H1 (cell line): ENCODE data around the gene AHRR. TPM values are rescaled to one million over a fixed set of nuclear protein-coding genes. Genes with fewer than 3 reads are reported as not detected.
A peak's percentile ranks its signal among the peaks of the same experiment; 100 is the strongest.

ENCODE experiments used
- CTCF ChIA-PET: fragments of 300-600 bp; sonication (Branson Sonifier 250); formaldehyde crosslinking; loops from one replicate; lab custom pipeline; 2021; ENCODE audit not compliant: partially characterized antibody; lab: Charles Lee
- POLR2A ChIA-PET: fragments of 300-600 bp; sonication (Branson Sonifier 250); formaldehyde crosslinking; loops from one replicate; lab custom pipeline; 2021; ENCODE audit warnings: inconsistent platforms; ENCODE audit not compliant: partially characterized antibody; lab: Charles Lee
- DNase-seq, 2 experiments: peaks; one replicate each; pipeline versions ENCODE4 v3.0.0 to v3.0.0-alpha.2; 2010 to 2022; ENCODE audit warnings: low spot score in 2 of 2, low read depth in 1 of 2, mixed read lengths in 1 of 2
- FAIRE-seq: peaks from 2 replicates; lab custom pipeline; 2011; peaks lifted over from hg19 to GRCh38; lab: Jason Lieb, UNC
- H2AFZ ChIP-seq: 2 replicates; pipeline ENCODE4 v1.8.1; 2012; ENCODE audit warnings: low read length, inconsistent platforms
- H2AK5ac ChIP-seq: 2 replicates; pipeline ENCODE4 v1.6.1; 2013; ENCODE audit warnings: low read depth, low read length
- H2BK120ac ChIP-seq: replicated peaks from 2 replicates; pipeline ENCODE3; 2013; ENCODE audit warnings: low read depth, low read length, inconsistent platforms
- H2BK12ac ChIP-seq: 2 replicates; pipeline ENCODE4 v1.6.1; 2013; ENCODE audit warnings: low read depth, low read length
- H2BK15ac ChIP-seq: 2 replicates; pipeline ENCODE4 v1.6.1; 2013; ENCODE audit warnings: low read length
- H2BK20ac ChIP-seq: 2 replicates; pipeline ENCODE4 v1.6.1; 2013; ENCODE audit warnings: low read length
- H2BK5ac ChIP-seq: 2 replicates; pipeline ENCODE4 v1.6.1; 2013; ENCODE audit warnings: low read depth, low read length
- H3K14ac ChIP-seq: 2 replicates; pipeline ENCODE4 v1.6.1; 2013; ENCODE audit warnings: inconsistent platforms; ENCODE audit not compliant: insufficient read length
- H3K18ac ChIP-seq: 2 replicates; pipeline ENCODE4 v1.6.1; 2013; ENCODE audit warnings: low read length; ENCODE audit errors: extremely low read depth
- H3K23ac ChIP-seq: 2 replicates; pipeline ENCODE4 v1.6.1; 2013; ENCODE audit warnings: inconsistent platforms; ENCODE audit not compliant: insufficient read length
- H3K23me2 ChIP-seq: 2 replicates; pipeline ENCODE4 v1.6.1; 2013; ENCODE audit warnings: low read depth, low read length
- H3K27ac ChIP-seq: 2 replicates; pipeline ENCODE4 v1.6.1; 2011; ENCODE audit warnings: low read depth, low read length, inconsistent platforms
- H3K27me3 ChIP-seq, 4 experiments: replicated peaks in 1 of 4; 1 replicate in 1 of 4; 2 replicates in 3 of 4; pipeline versions ENCODE4 v1.6.1 to v1.8.1; 2011 to 2013; ENCODE audit warnings: low read length in 3 of 4, mild to moderate bottlenecking in 3 of 4, inconsistent platforms in 2 of 4, mixed read lengths in 2 of 4, moderate library complexity in 1 of 4; ENCODE audit not compliant: control insufficient read depth in 3 of 4, insufficient read depth in 3 of 4; ENCODE audit errors: extremely low read depth in 1 of 4
- H3K36me3 ChIP-seq, 4 experiments: 2 replicates each; pipeline versions ENCODE4 v1.6.1 to v1.8.1; 2011 to 2013; ENCODE audit warnings: mild to moderate bottlenecking in 4 of 4, low read length in 3 of 4, moderate library complexity in 2 of 4, control low read depth in 1 of 4, inconsistent platforms in 1 of 4; ENCODE audit not compliant: insufficient read depth in 4 of 4, control insufficient read depth in 2 of 4
- H3K4ac ChIP-seq: replicated peaks from 2 replicates; pipeline ENCODE3; 2013; ENCODE audit warnings: low read length, low read depth, mixed read lengths, inconsistent platforms; ENCODE audit not compliant: insufficient read length
- H3K4me1 ChIP-seq, 4 experiments: replicated peaks in 1 of 4; 1 replicate in 1 of 4; 2 replicates in 3 of 4; pipeline versions ENCODE4 v1.6.1 to v1.8.1; 2011 to 2013; ENCODE audit warnings: low read length in 3 of 4, inconsistent platforms in 2 of 4, mixed read lengths in 1 of 4; ENCODE audit not compliant: insufficient read depth in 4 of 4, control insufficient read depth in 3 of 4
- H3K4me2 ChIP-seq, 2 experiments: 2 replicates each; pipeline versions ENCODE4 v1.6.1 to v1.8.1; 2011 to 2013; ENCODE audit warnings: low read depth in 2 of 2, low read length in 2 of 2, control low read depth in 1 of 2, inconsistent platforms in 1 of 2, mild to moderate bottlenecking in 1 of 2; ENCODE audit not compliant: insufficient read depth in 1 of 2
- H3K4me3 ChIP-seq, 4 experiments: fragments of 200-600, 300-600 bp in 1 of 4; sonication (generic), shearing (Covaris generic), sonication (Bioruptor Twin) in 1 of 4; 2 replicates each; pipeline versions ENCODE4 v1.5.1 to v1.8.1; 2011 to 2016; ENCODE audit warnings: low read length in 4 of 4, low read depth in 3 of 4, control low read depth in 2 of 4, inconsistent platforms in 2 of 4, mild to moderate bottlenecking in 2 of 4, mixed read lengths in 1 of 4, moderate library complexity in 1 of 4; ENCODE audit not compliant: insufficient read depth in 2 of 4; ENCODE audit errors: extremely low read depth in 1 of 4
- H3K56ac ChIP-seq: replicated peaks from 2 replicates; pipeline ENCODE3; 2013; ENCODE audit warnings: low read depth, mild to moderate bottlenecking, mixed read lengths, low read length, inconsistent platforms; ENCODE audit not compliant: insufficient read length
- H3K79me1 ChIP-seq: 2 replicates; pipeline ENCODE4 v1.6.1; 2013; ENCODE audit warnings: low read depth, low read length, control low read depth
- H3K79me2 ChIP-seq, 2 experiments: 2 replicates each; pipeline versions ENCODE4 v1.6.1 to v1.8.1; 2012 to 2013; ENCODE audit warnings: low read length in 2 of 2, mild to moderate bottlenecking in 2 of 2, inconsistent platforms in 1 of 2; ENCODE audit not compliant: insufficient read depth in 2 of 2, control insufficient read depth in 1 of 2
- H3K9ac ChIP-seq, 4 experiments: replicated peaks in 1 of 4; 1 replicate in 1 of 4; 2 replicates in 3 of 4; pipeline versions ENCODE4 v1.6.1 to v1.8.1; 2011 to 2013; ENCODE audit warnings: low read depth in 3 of 4, low read length in 3 of 4, control low read depth in 2 of 4, mild to moderate bottlenecking in 2 of 4, moderate library complexity in 2 of 4, inconsistent platforms in 1 of 4; ENCODE audit errors: extremely low read depth in 1 of 4
- H3K9me3 ChIP-seq, 2 experiments: 2 replicates each; pipeline versions ENCODE4 v1.6.1 to v1.8.1; 2012 to 2013; ENCODE audit warnings: mild to moderate bottlenecking in 2 of 2, moderate library complexity in 2 of 2, control low read depth in 1 of 2, inconsistent platforms in 1 of 2, low read depth in 1 of 2, low read length in 1 of 2, mixed read lengths in 1 of 2; ENCODE audit not compliant: insufficient read depth in 2 of 2
- H4K20me1 ChIP-seq, 2 experiments: replicated peaks in 1 of 2; 2 replicates each; pipeline versions ENCODE3 to v1.8.1; 2011 to 2013; ENCODE audit warnings: inconsistent platforms in 2 of 2, low read length in 2 of 2, mild to moderate bottlenecking in 1 of 2; ENCODE audit not compliant: insufficient read depth in 2 of 2, control insufficient read depth in 1 of 2
- H4K5ac ChIP-seq: 2 replicates; pipeline ENCODE4 v1.6.1; 2013; ENCODE audit warnings: low read length, low read depth, mixed read lengths, inconsistent platforms; ENCODE audit not compliant: insufficient read length
- H4K8ac ChIP-seq: 2 replicates; pipeline ENCODE4 v1.8.0; 2013; ENCODE audit warnings: mild to moderate bottlenecking, moderate library complexity, low read length, inconsistent platforms; ENCODE audit not compliant: insufficient read depth; ENCODE audit errors: extremely low read depth
- H4K91ac ChIP-seq: replicated peaks from 2 replicates; pipeline ENCODE3; 2013; ENCODE audit warnings: low read length, mixed read lengths, inconsistent platforms; ENCODE audit not compliant: insufficient read length
- ASH2L ChIP-seq: fragments of 200-600, 300-600 bp; sonication (generic); IDR thresholded peaks from one replicate; pipeline ENCODE4 v1.7.1; 2017; ENCODE audit warnings: low read length
- WGBS, 2 experiments: shearing (Covaris generic) in 1 of 2; methylation state at CpG; one replicate each; pipeline versions ENCODE4 v1.1.6 to v1.1.7; 2013 to 2015; ENCODE audit warnings: low lambda C conversion rate in 2 of 2, mixed read lengths in 2 of 2, inconsistent platforms in 1 of 2, low coverage in 1 of 2, missing lambda C conversion rate in 1 of 2; ENCODE audit not compliant: insufficient replicate concordance in 2 of 2, insufficient coverage in 1 of 2, insufficient read length in 1 of 2; ENCODE audit errors: extremely low coverage in 1 of 2, missing lambda C conversion rate in 1 of 2; 5-methylcytosine and 5-hydroxymethylcytosine counted together
- polyA plus RNA-seq, 7 experiments: library from polyadenylated mRNA; depleted of rRNA in 3 of 7; stranded (reverse) in 5 of 7; unstranded in 2 of 7; fragments of >200 nt in 5 of 7; fragments of 200-250 nt in 2 of 7; gene quantifications; 1 replicate in 5 of 7; 2 replicates in 1 of 7; 4 replicates in 1 of 7; pipeline versions ENCODE4 v1.2.1 to v1.2.3, GENCODE V29; 2011 to 2013; ENCODE audit warnings: missing spikeins in 2 of 7, mixed read lengths in 2 of 7
- total RNA-seq: library from RNA; stranded (reverse); fragmentation: NEBNext Ultra II Directional; extraction: Animal tissue kit (Norgen Biotek cat#: 25700); gene quantifications from 2 replicates; pipeline ENCODE4 v1.2.1, GENCODE V29; 2021

The AHRR gene
- total and polyA plus RNA-seq, 2 of the 8 experiments (the other 6 are each of a cell fraction or from before 2014, with no cell fraction given): 0.41 to 0.80 TPM

- no peak for TF ChIP-seq ASH2L
- Histone ChIP-seq H2BK120ac (no peak overlapping the region), H3K27ac (no peak overlapping the region), H3K56ac (no peak overlapping the region), H3K79me1 (no peaks in the 10 kb centered on the region), H3K4me1 (peaks cover 0 to 19% (median 3%) of the 10 kb centered on the region in 4 experiments; a peak in 5 of 7 replicates), H2BK12ac (no peak overlapping the region), H4K5ac (no peak overlapping the region), H3K36me3 (peaks cover 0 to 5% (median 3%) of the 10 kb centered on the region in 4 experiments; a peak in 2 of 8 replicates), H4K20me1 (no peaks in the 10 kb centered on the region), H2BK5ac (no peak overlapping the region), H2BK15ac (peak overlapping the region; percentile 67; the same call in 1 of the 2 replicates), H3K23ac (no peak overlapping the region), H3K9ac (no peak overlapping the region), H3K27me3 (peaks cover 38 to 52% (median 51%) of the 10 kb centered on the region in 4 experiments), H2AFZ (no peak overlapping the region), H3K4me2 (no peak overlapping the region), H3K23me2 (peaks cover 17% of the 10 kb centered on the region; the same call in 1 of the 2 replicates), H3K18ac (no peak overlapping the region), H3K14ac (no peak overlapping the region), H3K4ac (no peak overlapping the region), H3K79me2 (no peaks in the 10 kb centered on the region), H2BK20ac (no peak overlapping the region), H3K4me3 (no peak overlapping the region), H4K91ac (no peak overlapping the region), H4K8ac (no peak overlapping the region), H2AK5ac (no peak overlapping the region), H3K9me3 (no peaks in the 10 kb centered on the region)
- ChIA-PET POLR2A (interaction anchor here (0.9 to 1.3 kb wide), 3 partner anchors 25 to 112 kb away, joined by 3 to 4 read pairs (median 3); no protein-coding TSS in a partner anchor), CTCF (interaction anchor here (0.8 to 2.1 kb wide), 10 partner anchors 19 to 128 kb away, joined by 3 to 9 read pairs (median 4); no protein-coding TSS in a partner anchor)
- 91% methylated on average over 18 of the region's 18 CpGs; no CpG with 5 or more reads in 1 of the 2 experiments for WGBS, 2 experiments
- DNase-seq (no peak), FAIRE-seq (no peak)
Observed at GRCh38 chr5:318931-319601, 2.4 kb upstream of the AHRR start.
